Activated CD4-positive, alpha-beta memory T cell treated with anti-CD3 and anti-CD28 coated beads, Interleukin-2, amount 10 ng/mL, durations not matched to agents 7 days and 5 days (primary cell): ENCODE measurements around the gene CCDC51. TPM values are rescaled to one million over a fixed set of nuclear protein-coding genes. Genes with fewer than 3 reads are reported as not detected.

Experiments used
- CTCF ChIA-PET: fragments of 350-600 bp; sonication (Branson Sonifier 250); formaldehyde crosslinking; loops from one replicate; lab custom pipeline; 2021; ENCODE audit warnings: antibody characterized with exemption, inconsistent platforms; lab: Charles Lee
- POLR2A ChIA-PET: fragments of 350-600 bp; sonication (Branson Sonifier 250); formaldehyde crosslinking; loops from one replicate; lab custom pipeline; 2021; ENCODE audit warnings: antibody characterized with exemption; lab: Charles Lee
- DNase-seq: peaks from one replicate; pipeline ENCODE4 v3.0.0-alpha.2; 2020
- H3K27ac Mint-ChIP-seq: one replicate; pipeline ENCODE4 v1.8.0; 2021; ENCODE audit warnings: mild to moderate bottlenecking, mixed read lengths
- H3K27me3 Mint-ChIP-seq: one replicate; pipeline ENCODE4 v1.8.0; 2021; ENCODE audit warnings: mixed read lengths
- H3K36me3 Mint-ChIP-seq: one replicate; pipeline ENCODE4 v1.8.0; 2021; ENCODE audit warnings: low read depth, mixed read lengths
- H3K4me1 Mint-ChIP-seq: one replicate; pipeline ENCODE4 v1.8.0; 2021; ENCODE audit warnings: mixed read lengths
- H3K4me3 Mint-ChIP-seq: one replicate; pipeline ENCODE4 v1.8.0; 2021; ENCODE audit warnings: mild to moderate bottlenecking, mixed read lengths
- H3K9me3 Mint-ChIP-seq: one replicate; pipeline ENCODE4 v1.8.0; 2021; ENCODE audit warnings: mixed read lengths
- total RNA-seq, 2 experiments: library from RNA; stranded (reverse); gene quantifications; one replicate each; pipeline ENCODE4 v1.2.3, GENCODE V29; 2021

CCDC51 gene
- total RNA-seq, 2 experiments from 2014 or later = 14.9 to 17.5 TPM

- DNase-seq = no peak
- Mint-ChIP-seq H3K4me3 (peak overlapping the region; percentile 63), H3K36me3 (peaks cover 28% of the 10 kb centered on the region), H3K9me3 (no peaks in the 10 kb centered on the region), H3K27me3 (peaks cover 18% of the 10 kb centered on the region), H3K27ac (no peak overlapping the region), H3K4me1 (peaks cover 27% of the 10 kb centered on the region)
- POLR2A ChIA-PET = interaction anchor here (1.4 to 2.0 kb wide), 2 partner anchors 9 to 15 kb away, joined by 3 to 11 read pairs; partner anchors contain the start of genes ATRIP, CCDC51 and TMA7
- CTCF ChIA-PET = interaction anchor here (1.2 to 1.7 kb wide), 3 partner anchors 8 to 199 kb away, joined by 3 to 4 read pairs (median 4); no protein-coding TSS in a partner anchor
Observed at GRCh38 chr3:48431224-48432029, 8.5 kb downstream of the CCDC51 start.

DNA sequence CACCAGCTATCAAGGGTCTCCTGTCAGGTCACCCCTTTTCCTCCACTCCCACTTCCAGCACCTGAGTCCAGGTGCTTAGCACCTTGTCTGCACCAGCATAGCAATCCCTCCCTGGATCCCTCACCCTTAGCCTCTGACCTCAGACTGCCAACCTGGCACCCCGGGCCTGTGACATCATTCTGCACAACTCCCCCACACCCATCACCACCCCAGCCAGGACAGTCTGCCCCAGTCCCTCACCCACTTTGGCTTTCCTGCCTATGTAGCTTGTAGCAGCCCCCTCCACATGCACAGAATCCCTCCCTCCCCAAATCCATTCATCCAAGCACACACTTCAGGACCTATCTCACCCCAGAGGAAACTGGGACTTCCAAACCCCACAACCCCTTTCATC is 9.2 kb downstream of the CCDC51 start:
- peaks cover 18% of the 10 kb centered on the region for H3K27me3 Mint-ChIP-seq
- CTCF ChIA-PET = interaction anchor here (1.2 to 1.4 kb wide), 2 partner anchors 9 to 30 kb away, joined by 4 read pairs; no protein-coding TSS in a partner anchor
- POLR2A ChIA-PET = interaction anchor here (1.4 to 2.0 kb wide), 2 partner anchors 9 to 16 kb away, joined by 4 to 11 read pairs; partner anchors contain the start of genes ATRIP, CCDC51 and TMA7

DNA sequence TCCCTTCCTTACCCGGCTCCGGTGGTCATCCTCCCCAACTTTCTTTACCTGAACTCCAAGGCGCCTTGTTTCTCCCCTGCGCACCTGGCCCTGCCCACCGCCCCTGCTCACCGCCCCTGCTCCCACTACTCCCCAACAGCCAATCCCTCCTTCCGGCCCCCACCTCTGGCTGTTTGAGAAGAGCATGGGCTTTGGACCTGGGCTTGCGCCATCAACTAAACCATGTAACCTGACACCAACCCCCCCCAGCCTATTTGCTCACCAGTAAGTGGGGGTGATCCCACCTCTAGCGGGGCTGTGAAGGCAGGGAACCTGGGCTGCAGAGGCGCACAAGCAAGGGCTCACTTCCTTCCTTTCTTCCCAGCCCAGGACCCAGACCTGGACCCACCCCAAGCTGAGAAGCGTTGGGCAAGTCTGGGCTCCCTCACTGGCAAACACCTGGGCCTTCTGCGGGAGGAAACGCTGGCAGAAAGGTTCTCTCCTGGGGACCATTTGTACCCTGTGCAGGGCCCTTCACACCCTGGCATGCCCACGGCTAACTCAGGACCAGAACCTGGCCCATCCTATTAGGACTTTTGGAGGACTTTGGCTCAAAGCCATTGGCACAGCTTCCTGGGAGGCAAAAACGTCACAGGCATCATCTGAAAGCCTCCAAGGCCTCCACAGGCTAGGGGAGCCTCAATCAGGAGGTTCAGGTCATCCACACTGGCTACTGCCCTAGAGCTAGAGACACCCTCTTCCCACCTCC is 9.8 kb downstream of the CCDC51 start, which contains the start of gene PLXNB1:
TSS of gene PLXNB1 (minus strand) at position 127 of the 748 bp plus-strand sequence. CDS start 5,475 bp downstream, outside the sequence.
- ChIA-PET POLR2A (interaction anchor here (1.4 to 2.0 kb wide), 2 partner anchors 10 to 16 kb away, joined by 4 to 11 read pairs; partner anchors contain the start of genes ATRIP, CCDC51 and TMA7), CTCF (interaction anchor here (1.2 to 1.4 kb wide), 2 partner anchors 9 to 30 kb away, joined by 4 read pairs; no protein-coding TSS in a partner anchor)
- Mint-ChIP-seq H3K9me3 (no peaks in the 10 kb centered on the region), H3K4me3 (peak within 1 kb of the TSS; percentile 63), H3K4me1 (peaks cover 27% of the 10 kb centered on the region), H3K27me3 (peaks cover 18% of the 10 kb centered on the region), H3K27ac (no peak within 1 kb of the TSS), H3K36me3 (peaks cover 28% of the 10 kb centered on the region)
- DNase-seq = no peak

More for the DNA sequence above, 9.2 kb downstream of the CCDC51 start:
- H3K36me3 Mint-ChIP-seq = peaks cover 28% of the 10 kb centered on the region
- H3K4me1 Mint-ChIP-seq = peaks cover 27% of the 10 kb centered on the region
- H3K4me3 Mint-ChIP-seq = peak overlapping the region; percentile 63
- DNase-seq = no peak
- no peaks in the 10 kb centered on the region for H3K9me3 Mint-ChIP-seq
- H3K27ac Mint-ChIP-seq = no peak overlapping the region

GRCh38 chr3:48429317-48429959 is 10.5 kb downstream of the CCDC51 start:
- Mint-ChIP-seq H3K4me1 (peaks cover 21% of the 10 kb centered on the region), H3K27ac (no peak overlapping the region), H3K27me3 (peaks cover 18% of the 10 kb centered on the region), H3K4me3 (peak overlapping the region; percentile 63), H3K36me3 (peaks cover 28% of the 10 kb centered on the region), H3K9me3 (no peaks in the 10 kb centered on the region)
- peak; percentile 54 for DNase-seq
- CTCF ChIA-PET = no interaction called here
- POLR2A ChIA-PET = interaction anchor here (1.4 to 2.0 kb wide), 2 partner anchors 11 to 17 kb away, joined by 4 to 11 read pairs; partner anchors contain the start of genes ATRIP, CCDC51 and TMA7

GRCh38 chr3:48428572-48429316 is 11.2 kb downstream of the CCDC51 start:
- no peak for DNase-seq
- Mint-ChIP-seq H3K4me1 (peaks cover 15% of the 10 kb centered on the region), H3K9me3 (no peaks in the 10 kb centered on the region), H3K4me3 (peak overlapping the region; percentile 41), H3K27ac (no peak overlapping the region), H3K36me3 (peaks cover 22% of the 10 kb centered on the region), H3K27me3 (peaks cover 18% of the 10 kb centered on the region)
- POLR2A ChIA-PET = interaction anchor here (1.2 kb wide), 1 partner anchor 11 kb away, joined by 5 read pairs; the partner anchor contains the start of genes CCDC51 and TMA7
- CTCF ChIA-PET = interaction anchor here (3.1 kb wide), 1 partner anchor 7 kb away, joined by 17 read pairs; no protein-coding TSS in a partner anchor

DNA sequence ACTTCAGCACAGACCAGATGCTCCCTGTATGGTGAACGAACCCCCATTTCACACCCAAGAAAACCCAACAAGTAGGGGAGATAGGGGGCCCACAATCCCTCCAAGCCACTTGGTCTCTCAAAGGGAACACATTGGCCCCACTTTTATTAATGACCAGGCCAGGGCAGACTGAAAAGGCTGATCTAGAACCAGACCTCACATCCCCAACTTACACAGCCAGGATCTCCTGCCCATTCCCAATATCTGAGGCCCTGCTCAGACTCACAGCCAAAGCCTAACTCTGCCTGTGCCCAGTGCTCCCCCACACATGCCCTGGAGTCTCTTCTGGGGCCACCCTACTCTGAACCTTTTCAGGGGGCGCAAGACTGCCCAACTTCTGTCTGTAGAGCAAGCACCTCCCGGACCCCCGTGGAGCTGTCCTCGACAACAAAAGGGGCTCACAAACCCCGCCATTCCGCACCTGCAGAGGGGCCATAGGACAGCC is 11.8 kb downstream of the CCDC51 start:
- H3K9me3 Mint-ChIP-seq = no peaks in the 10 kb centered on the region
- no peak for DNase-seq
- CTCF ChIA-PET = interaction anchor here (3.1 kb wide), 1 partner anchor 8 kb away, joined by 17 read pairs; no protein-coding TSS in a partner anchor
- H3K4me1 Mint-ChIP-seq = peaks cover 13% of the 10 kb centered on the region
- H3K36me3 Mint-ChIP-seq = peaks cover 18% of the 10 kb centered on the region
- POLR2A ChIA-PET = interaction anchor here (1.2 kb wide), 2 partner anchors 12 to 92 kb away, joined by 3 to 5 read pairs; partner anchors contain the start of genes CCDC51 and TMA7
- H3K4me3 Mint-ChIP-seq = peak overlapping the region; percentile 41
- peaks cover 18% of the 10 kb centered on the region for H3K27me3 Mint-ChIP-seq
- no peak overlapping the region for H3K27ac Mint-ChIP-seq

- peaks cover 15% of the 10 kb centered on the region for H3K36me3 Mint-ChIP-seq
- peaks cover 13% of the 10 kb centered on the region for H3K4me1 Mint-ChIP-seq
- H3K27ac Mint-ChIP-seq = no peak overlapping the region
- H3K27me3 Mint-ChIP-seq = peaks cover 18% of the 10 kb centered on the region
- no peak for DNase-seq
- H3K4me3 Mint-ChIP-seq = no peak overlapping the region
- H3K9me3 Mint-ChIP-seq = no peaks in the 10 kb centered on the region
- POLR2A ChIA-PET = interaction anchor here (1.2 kb wide), 2 partner anchors 12 to 92 kb away, joined by 3 to 5 read pairs; partner anchors contain the start of genes CCDC51 and TMA7
- CTCF ChIA-PET = interaction anchor here (3.1 kb wide), 1 partner anchor 9 kb away, joined by 17 read pairs; no protein-coding TSS in a partner anchor
Observed at GRCh38 chr3:48427630-48427962, 12.3 kb downstream of the CCDC51 start.

DNA sequence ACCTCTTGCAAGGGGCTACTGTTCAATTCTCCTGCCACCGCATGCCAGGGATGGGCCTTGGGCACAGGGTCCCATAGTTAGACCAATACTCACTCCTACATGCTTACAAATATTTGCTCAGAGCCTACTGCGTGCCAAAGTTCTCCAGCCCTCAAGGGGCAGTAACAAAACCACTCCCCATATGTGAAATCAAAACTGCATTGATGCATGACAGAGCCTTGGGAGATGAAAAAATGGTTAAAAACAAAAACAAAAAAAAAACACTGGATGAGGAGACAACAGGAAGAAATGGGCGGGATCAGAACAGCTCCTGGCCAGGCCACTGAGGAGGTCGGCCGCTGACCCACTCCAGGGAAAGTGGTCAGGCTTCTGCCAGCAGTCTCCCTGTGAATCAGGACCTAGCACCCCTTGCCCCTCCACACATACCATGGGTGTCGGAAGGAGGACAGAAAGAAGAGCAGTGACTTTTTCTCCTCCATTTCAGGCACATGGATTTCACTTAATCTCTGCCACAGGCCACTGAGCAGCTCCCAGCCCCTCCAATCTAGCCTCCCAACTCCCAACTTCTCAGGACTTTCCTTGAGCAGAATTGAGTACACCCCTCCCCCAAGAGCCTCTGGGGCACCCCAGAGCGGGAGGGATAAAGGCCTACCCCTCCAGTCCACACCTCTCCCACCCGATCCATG is 12.8 kb downstream of the CCDC51 start:
- Mint-ChIP-seq H3K36me3 (peaks cover 13% of the 10 kb centered on the region), H3K27me3 (peaks cover 18% of the 10 kb centered on the region), H3K9me3 (no peaks in the 10 kb centered on the region), H3K4me3 (no peak overlapping the region), H3K27ac (no peak overlapping the region), H3K4me1 (peaks cover 13% of the 10 kb centered on the region)
- no peak for DNase-seq
- ChIA-PET POLR2A (interaction anchor here (1.2 kb wide), 2 partner anchors 13 to 93 kb away, joined by 3 to 5 read pairs; partner anchors contain the start of genes CCDC51 and TMA7), CTCF (interaction anchor here (3.1 kb wide), 1 partner anchor 9 kb away, joined by 17 read pairs; no protein-coding TSS in a partner anchor)

GRCh38 chr3:48426401-48426909 is 13.5 kb downstream of the CCDC51 start:
- POLR2A ChIA-PET = no interaction called here
- no peak overlapping the region for H3K4me3 Mint-ChIP-seq
- H3K27ac Mint-ChIP-seq = no peak overlapping the region
- no peak for DNase-seq
- H3K36me3 Mint-ChIP-seq = peaks cover 7% of the 10 kb centered on the region
- no peaks in the 10 kb centered on the region for H3K9me3 Mint-ChIP-seq
- peaks cover 18% of the 10 kb centered on the region for H3K27me3 Mint-ChIP-seq
- H3K4me1 Mint-ChIP-seq = peaks cover 12% of the 10 kb centered on the region
- CTCF ChIA-PET = interaction anchor here (1.5 to 3.1 kb wide), 2 partner anchors 10 to 26 kb away, joined by 4 to 17 read pairs; no protein-coding TSS in a partner anchor

- no peak for DNase-seq
- Mint-ChIP-seq H3K36me3 (no peaks in the 10 kb centered on the region), H3K4me1 (peaks cover 7% of the 10 kb centered on the region), H3K9me3 (no peaks in the 10 kb centered on the region), H3K27me3 (peaks cover 18% of the 10 kb centered on the region), H3K27ac (no peak overlapping the region), H3K4me3 (no peak overlapping the region)
- ChIA-PET POLR2A (no interaction called here), CTCF (interaction anchor here (1.5 to 3.1 kb wide), 2 partner anchors 11 to 25 kb away, joined by 4 to 17 read pairs; no protein-coding TSS in a partner anchor)
Observed at GRCh38 chr3:48425281-48425812, 14.6 kb downstream of the CCDC51 start.
